Stimulated activated CD4-positive, alpha-beta T cell treated with anti-CD3 and anti-CD28 coated beads, Interleukin-12 subunit alpha, Interleukin-12 subunit beta, amount 100 ng/mL, for 48 hours (primary cell): ENCODE measurements around the gene CEP78.

Experiments used
- DNase-seq, 3 donors: peaks; one replicate each; pipeline ENCODE4 v3.0.0-alpha.2; 2020; ENCODE audit warnings: low read depth in 2 of 3, low spot score in 1 of 3

The CEP78 gene

GRCh38 chr9:78286946-78287388, 51.1 kb downstream of the CEP78 start:
- DNase-seq = no peak

- DNase-seq = no peak
Observed at GRCh38 chr9:78288214-78288892, 52.5 kb downstream of the CEP78 start.

- no peak for DNase-seq
Observed at GRCh38 chr9:78289474-78289873, 53.6 kb downstream of the CEP78 start.

GRCh38 chr9:78291240-78291925, 55.5 kb downstream of the CEP78 start:
- DNase-seq = no peak

GRCh38 chr9:78292026-78292425, 56.2 kb downstream of the CEP78 start:
- no peak for DNase-seq

GRCh38 chr9:78292716-78293497, 57.0 kb downstream of the CEP78 start:
- DNase-seq = no peak

GRCh38 chr9:78294290-78295176, 58.7 kb downstream of the CEP78 start:
- no peak for DNase-seq

- no peak for DNase-seq
Observed at GRCh38 chr9:78295177-78295575, 59.3 kb downstream of the CEP78 start.

GRCh38 chr9:78295731-78296130, 59.9 kb downstream of the CEP78 start:
- DNase-seq = no peak

GRCh38 chr9:78296201-78296892, 60.5 kb downstream of the CEP78 start:
- DNase-seq = no peak

- DNase-seq = peak; percentile 83 to 89 (median 89)
Observed at GRCh38 chr9:78296893-78297671, 61.2 kb downstream of the CEP78 start, which contains the start of gene PSAT1. Gene PSAT1 (plus strand): TSS chr9:78297125. CDS start chr9:78297211, 86 bp downstream.

GRCh38 chr9:78297672-78297961, 61.7 kb downstream of the CEP78 start:
- DNase-seq = no peak

- peak in 1 of 3 donors; percentile 6 for DNase-seq
Observed at GRCh38 chr9:78298046-78298765, 62.3 kb downstream of the CEP78 start.

GRCh38 chr9:78300209-78300608, 64.3 kb downstream of the CEP78 start:
- DNase-seq = no peak

GRCh38 chr9:78301466-78301865, 65.6 kb downstream of the CEP78 start:
- no peak for DNase-seq

- no peak for DNase-seq
Observed at GRCh38 chr9:78303377-78304062, 67.6 kb downstream of the CEP78 start.

- no peak for DNase-seq
Observed at GRCh38 chr9:78304357-78304756, 68.5 kb downstream of the CEP78 start.
